ENCODE data around the gene WDR70.

DNA sequence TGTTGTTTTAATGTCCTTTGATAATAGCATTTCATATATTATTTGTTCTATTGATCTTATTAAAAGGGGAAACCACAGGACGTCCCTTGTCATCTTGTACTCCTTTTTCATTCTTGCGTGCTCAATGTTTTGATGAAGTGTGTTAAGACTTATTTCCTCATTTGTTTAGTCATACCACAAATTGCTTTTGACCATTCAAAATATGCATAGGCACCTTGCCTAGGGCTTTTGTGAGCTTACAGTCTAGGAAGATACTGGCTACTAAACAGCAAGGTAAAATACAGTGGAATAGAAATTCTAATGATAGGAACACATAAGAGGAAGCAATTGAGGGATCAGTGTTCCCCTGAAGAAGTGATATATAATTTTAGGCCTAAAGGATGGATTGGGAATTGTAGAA lies 190.3 kb downstream of the WDR70 start:
- TF ChIP-seq ARNT (IDR thresholded peaks at IDR 0.05) (no peak), SUZ12 (IDR thresholded peaks at IDR 0.05) (no peak), BHLHE40 (IDR thresholded peaks at IDR 0.05; ENCODE audit: borderline replicate concordance) (no peak), TARDBP (IDR thresholded peaks at IDR 0.05) (no peak), FOXM1 (IDR thresholded peaks at IDR 0.05; ENCODE audit: borderline replicate concordance) (no peak), FOXK2 (IDR thresholded peaks at IDR 0.05) (no peak), SP1 (IDR thresholded peaks at IDR 0.05) (no peak), NFRKB (IDR thresholded peaks at IDR 0.05) (no peak), LEF1 (IDR thresholded peaks at IDR 0.05; ENCODE audit: borderline replicate concordance) (no peak)

Data from HEK293T (cell line).